Stimulated activated CD4-positive, alpha-beta T cell treated with anti-CD3 and anti-CD28 coated beads, Interleukin-4, amount 100 ng/mL, for 48 hours (primary cell): ENCODE data around the gene RALGAPB.
"Not testable (repeated sequence)": the region's sequence is repeated elsewhere in the genome, so short reads cannot be mapped to it uniquely, and the experiment has no call there.

Experiments
- DNase-seq, 2 donors: peaks; one replicate each; pipeline ENCODE4 v3.0.0-alpha.2; 2020; ENCODE audit warnings: low read depth in 2 of 2

Gene RALGAPB

GRCh38 chr20:38472513-38473366, at the start of gene RALGAPB:
TSS of gene RALGAPB (plus strand) at chr20:38472843. CDS start at chr20:38488433, 15,590 bp downstream.
- DNase-seq, result peak; percentile 96 to 97

GRCh38 chr20:38423541-38423940, 49.1 kb upstream of the RALGAPB start:
- DNase-seq, result no peak

GRCh38 chr20:38424401-38424800, 48.2 kb upstream of the RALGAPB start:
- no peak for DNase-seq

GRCh38 chr20:38426006-38426897, 46.4 kb upstream of the RALGAPB start:
- no peak for DNase-seq

GRCh38 chr20:38427655-38428023, 45.0 kb upstream of the RALGAPB start:
- no peak for DNase-seq

GRCh38 chr20:38428800-38429199, 43.8 kb upstream of the RALGAPB start:
- DNase-seq, result no peak

- DNase-seq, result no peak
Observed at GRCh38 chr20:38429301-38429700, 43.3 kb upstream of the RALGAPB start.

- DNase-seq, result no peak
Observed at GRCh38 chr20:38430679-38431325, 41.8 kb upstream of the RALGAPB start.

GRCh38 chr20:38432292-38432691, 40.4 kb upstream of the RALGAPB start:
- no peak for DNase-seq

GRCh38 chr20:38432870-38433269, 39.8 kb upstream of the RALGAPB start:
- not testable (repeated sequence) for DNase-seq

GRCh38 chr20:38433304-38433972, 39.2 kb upstream of the RALGAPB start:
- no peak for DNase-seq

- no peak for DNase-seq
Observed at GRCh38 chr20:38434301-38434741, 38.3 kb upstream of the RALGAPB start.

GRCh38 chr20:38434770-38435554, 37.7 kb upstream of the RALGAPB start, which contains the start of gene SNHG17:
TSS of gene SNHG17 (minus strand) at chr20:38435328.
- DNase-seq, result peak; percentile 84 to 86

GRCh38 chr20:38435555-38435939, 37.1 kb upstream of the RALGAPB start:
- no peak for DNase-seq

- DNase-seq, result no peak
Observed at GRCh38 chr20:38437796-38438195, 34.8 kb upstream of the RALGAPB start.

GRCh38 chr20:38441110-38441509, 31.5 kb upstream of the RALGAPB start:
- not testable (repeated sequence) for DNase-seq

- no peak for DNase-seq
Observed at GRCh38 chr20:38441916-38442315, 30.7 kb upstream of the RALGAPB start.

GRCh38 chr20:38445381-38445796, 27.3 kb upstream of the RALGAPB start:
- DNase-seq, result no peak

- no peak for DNase-seq
Observed at GRCh38 chr20:38445901-38446425, 26.7 kb upstream of the RALGAPB start.
